K562 (cell line): ENCODE data around the gene RPS27. TPM values are rescaled to one million over a fixed set of nuclear protein-coding genes. Genes with fewer than 3 reads are reported as not detected.
A peak's percentile ranks its signal among the peaks of the same experiment; 100 is the strongest.

Experiments used
- CAMTA2 ChIP-seq: fragments of 250-450 bp; sonication (Bioruptor Pico); conservative IDR thresholded peaks from 2 replicates; pipeline ENCODE4 v1.5.1; 2022
- EZH2 ChIP-seq: IDR thresholded peaks from 2 replicates; pipeline ENCODE4 v1.6.1; 2012; ENCODE audit warnings: low read depth, mild to moderate bottlenecking, inconsistent platforms, low read length, borderline replicate concordance
- MCM3 ChIP-seq: fragments of 450-650 bp; IDR thresholded peaks from 2 replicates; pipeline ENCODE4 v1.6.1; 2016
- RFX1 ChIP-seq: fragments of 450-650 bp; IDR thresholded peaks from 2 replicates; pipeline ENCODE4 v1.6.1; 2016; ENCODE audit warnings: mild to moderate bottlenecking, moderate library complexity
- SMAD1 ChIP-seq: fragments of 150-350 bp; IDR thresholded peaks from 2 replicates; pipeline ENCODE4 v1.6.1; 2014; ENCODE audit warnings: low read length, low read depth; ENCODE audit not compliant: partially characterized antibody
- polyA plus RNA-seq, 8 experiments: library from polyadenylated mRNA; depleted of rRNA in 4 of 8; stranded (reverse) in 5 of 8; unstranded in 3 of 8; fragments of >200 nt; fragmentation: Nextera tagmentation in 2 of 8; fragmentation: Illumina TruSeq in 1 of 8; extraction: Ambion mirVana in 2 of 8; extraction: Trizol in 1 of 8; gene quantifications; 2 replicates each; pipeline versions ENCODE4 v1.2.1 to v1.2.3, GENCODE V29; 2011 to 2014; ENCODE audit warnings: inconsistent platforms in 1 of 8, missing spikeins in 1 of 8
- total RNA-seq, 7 experiments: library from RNA; depleted of rRNA in 6 of 7; stranded (reverse); fragments of >200 nt in 6 of 7; fragmentation: Illumina TruSeq in 2 of 7; extraction: Trizol in 2 of 7; gene quantifications; 2 replicates each; pipeline versions ENCODE4 v1.2.1 to v1.2.3, GENCODE V29; 2011 to 2021; ENCODE audit warnings: low replicate concordance in 1 of 7
- TF ChIP-seq, protein P1 (sequence below): sonication (generic); formaldehyde crosslinking; IDR thresholded peaks from 2 replicates; pipeline ENCODE4 v1.8.0; 2022; ENCODE audit warnings: mild to moderate bottlenecking, missing genetic modification reagents, borderline replicate concordance
- TF ChIP-seq, protein P2 (sequence below), 2 experiments: IDR thresholded peaks in 1 of 2; conservative IDR thresholded peaks in 1 of 2; 2 replicates each; pipeline ENCODE4 v1.6.1; 2016; ENCODE audit warnings: low read depth in 2 of 2, mild to moderate bottlenecking in 1 of 2, missing compliant biosample characterization in 1 of 2, missing genetic modification characterization in 1 of 2, moderate library complexity in 1 of 2
- TF ChIP-seq, protein P3 (sequence below): sonication (generic); formaldehyde crosslinking; IDR thresholded peaks from 2 replicates; pipeline ENCODE4 v1.8.0; 2022; ENCODE audit warnings: mild to moderate bottlenecking, missing genetic modification reagents
- TF ChIP-seq, protein P4 (sequence below): fragments of 250-450 bp; sonication (Bioruptor Pico); IDR thresholded peaks from 2 replicates; pipeline ENCODE4 v1.4.0; 2020; ENCODE audit warnings: mild to moderate bottlenecking, moderate library complexity
- TF ChIP-seq, protein P5 (sequence below): fragments of 450-650 bp; formaldehyde crosslinking; IDR thresholded peaks from 2 replicates; pipeline ENCODE4 v1.4.0; 2020; ENCODE audit warnings: mild to moderate bottlenecking, mixed read lengths

The RPS27 gene
- total and polyA plus RNA-seq, 9 of the 15 experiments (the other 6 are each of a cell fraction or from before 2014, with no cell fraction given), result 2,091 to 9,377 (median 6,706) TPM

DNA sequence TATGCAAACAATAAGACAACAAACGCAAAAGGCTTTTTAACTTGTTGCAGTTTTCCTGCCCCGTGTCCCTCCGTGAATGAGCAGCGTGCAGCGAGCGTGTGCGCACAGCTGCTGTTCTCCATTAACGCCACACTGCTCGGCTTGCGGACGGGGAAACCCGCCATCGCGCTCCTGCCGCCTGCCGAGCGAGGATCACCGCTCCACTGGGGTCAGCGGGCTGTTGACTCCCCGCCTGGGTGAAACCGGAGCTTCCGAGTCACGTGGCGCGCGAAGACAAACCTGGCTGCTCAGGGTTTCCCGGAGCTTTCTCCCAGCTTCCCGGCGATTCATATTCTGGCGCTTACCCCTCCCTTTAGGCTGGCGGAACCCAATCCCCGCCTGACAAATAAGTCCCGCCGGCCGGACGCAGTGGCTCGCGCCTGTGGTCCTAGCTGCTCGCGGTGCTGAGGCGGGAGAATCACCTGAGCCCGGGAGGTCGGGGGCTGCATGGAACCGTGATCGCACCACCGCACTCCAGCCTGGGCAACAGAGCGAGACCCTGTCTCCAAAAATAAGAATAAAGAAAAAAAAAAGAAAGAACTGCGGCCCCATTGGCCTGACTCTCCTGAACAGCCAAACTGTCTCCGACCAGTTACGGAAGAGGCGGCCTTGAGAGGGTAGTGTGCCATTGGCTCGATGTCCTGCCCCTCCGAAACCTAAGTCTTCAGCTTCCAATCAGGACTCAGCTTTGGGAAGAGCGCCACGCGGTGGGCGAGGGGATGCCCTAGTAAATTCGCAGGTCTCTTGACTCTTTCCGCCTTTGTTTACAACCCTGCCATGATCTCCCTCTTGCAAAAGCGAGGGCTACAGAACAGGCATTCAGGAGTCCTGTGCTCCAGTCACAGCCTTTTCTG, 23.2 kb upstream of the RPS27 start, which contains the start of gene CREB3L4 (continued):
- TF ChIP-seq, protein P1, sequence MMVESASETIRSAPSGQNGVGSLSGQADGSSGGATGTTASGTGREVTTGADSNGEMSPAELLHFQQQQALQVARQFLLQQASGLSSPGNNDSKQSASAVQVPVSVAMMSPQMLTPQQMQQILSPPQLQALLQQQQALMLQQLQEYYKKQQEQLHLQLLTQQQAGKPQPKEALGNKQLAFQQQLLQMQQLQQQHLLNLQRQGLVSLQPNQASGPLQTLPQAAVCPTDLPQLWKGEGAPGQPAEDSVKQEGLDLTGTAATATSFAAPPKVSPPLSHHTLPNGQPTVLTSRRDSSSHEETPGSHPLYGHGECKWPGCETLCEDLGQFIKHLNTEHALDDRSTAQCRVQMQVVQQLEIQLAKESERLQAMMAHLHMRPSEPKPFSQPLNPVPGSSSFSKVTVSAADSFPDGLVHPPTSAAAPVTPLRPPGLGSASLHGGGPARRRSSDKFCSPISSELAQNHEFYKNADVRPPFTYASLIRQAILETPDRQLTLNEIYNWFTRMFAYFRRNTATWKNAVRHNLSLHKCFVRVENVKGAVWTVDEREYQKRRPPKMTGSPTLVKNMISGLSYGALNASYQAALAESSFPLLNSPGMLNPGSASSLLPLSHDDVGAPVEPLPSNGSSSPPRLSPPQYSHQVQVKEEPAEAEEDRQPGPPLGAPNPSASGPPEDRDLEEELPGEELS (CRISPR knock-in tag), result peak; percentile 89; the same call in 1 of the 2 replicates
- no peak for TF ChIP-seq CAMTA2 (CRISPR knock-in tag)
- TF ChIP-seq, protein P2, sequence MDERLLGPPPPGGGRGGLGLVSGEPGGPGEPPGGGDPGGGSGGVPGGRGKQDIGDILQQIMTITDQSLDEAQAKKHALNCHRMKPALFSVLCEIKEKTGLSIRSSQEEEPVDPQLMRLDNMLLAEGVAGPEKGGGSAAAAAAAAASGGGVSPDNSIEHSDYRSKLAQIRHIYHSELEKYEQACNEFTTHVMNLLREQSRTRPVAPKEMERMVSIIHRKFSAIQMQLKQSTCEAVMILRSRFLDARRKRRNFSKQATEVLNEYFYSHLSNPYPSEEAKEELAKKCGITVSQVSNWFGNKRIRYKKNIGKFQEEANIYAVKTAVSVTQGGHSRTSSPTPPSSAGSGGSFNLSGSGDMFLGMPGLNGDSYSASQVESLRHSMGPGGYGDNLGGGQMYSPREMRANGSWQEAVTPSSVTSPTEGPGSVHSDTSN (CRISPR knock-in tag; IDR thresholded peaks at IDR 0.05; ENCODE audit: low read depth), result peak; percentile 97
- TF ChIP-seq, protein P2 (tag; conservative IDR thresholded peaks at IDR 0.05; ENCODE audit: low read depth), result peak; percentile 99
- no peak for TF ChIP-seq MCM3
- TF ChIP-seq RFX1, result no peak
- TF ChIP-seq, protein P3, sequence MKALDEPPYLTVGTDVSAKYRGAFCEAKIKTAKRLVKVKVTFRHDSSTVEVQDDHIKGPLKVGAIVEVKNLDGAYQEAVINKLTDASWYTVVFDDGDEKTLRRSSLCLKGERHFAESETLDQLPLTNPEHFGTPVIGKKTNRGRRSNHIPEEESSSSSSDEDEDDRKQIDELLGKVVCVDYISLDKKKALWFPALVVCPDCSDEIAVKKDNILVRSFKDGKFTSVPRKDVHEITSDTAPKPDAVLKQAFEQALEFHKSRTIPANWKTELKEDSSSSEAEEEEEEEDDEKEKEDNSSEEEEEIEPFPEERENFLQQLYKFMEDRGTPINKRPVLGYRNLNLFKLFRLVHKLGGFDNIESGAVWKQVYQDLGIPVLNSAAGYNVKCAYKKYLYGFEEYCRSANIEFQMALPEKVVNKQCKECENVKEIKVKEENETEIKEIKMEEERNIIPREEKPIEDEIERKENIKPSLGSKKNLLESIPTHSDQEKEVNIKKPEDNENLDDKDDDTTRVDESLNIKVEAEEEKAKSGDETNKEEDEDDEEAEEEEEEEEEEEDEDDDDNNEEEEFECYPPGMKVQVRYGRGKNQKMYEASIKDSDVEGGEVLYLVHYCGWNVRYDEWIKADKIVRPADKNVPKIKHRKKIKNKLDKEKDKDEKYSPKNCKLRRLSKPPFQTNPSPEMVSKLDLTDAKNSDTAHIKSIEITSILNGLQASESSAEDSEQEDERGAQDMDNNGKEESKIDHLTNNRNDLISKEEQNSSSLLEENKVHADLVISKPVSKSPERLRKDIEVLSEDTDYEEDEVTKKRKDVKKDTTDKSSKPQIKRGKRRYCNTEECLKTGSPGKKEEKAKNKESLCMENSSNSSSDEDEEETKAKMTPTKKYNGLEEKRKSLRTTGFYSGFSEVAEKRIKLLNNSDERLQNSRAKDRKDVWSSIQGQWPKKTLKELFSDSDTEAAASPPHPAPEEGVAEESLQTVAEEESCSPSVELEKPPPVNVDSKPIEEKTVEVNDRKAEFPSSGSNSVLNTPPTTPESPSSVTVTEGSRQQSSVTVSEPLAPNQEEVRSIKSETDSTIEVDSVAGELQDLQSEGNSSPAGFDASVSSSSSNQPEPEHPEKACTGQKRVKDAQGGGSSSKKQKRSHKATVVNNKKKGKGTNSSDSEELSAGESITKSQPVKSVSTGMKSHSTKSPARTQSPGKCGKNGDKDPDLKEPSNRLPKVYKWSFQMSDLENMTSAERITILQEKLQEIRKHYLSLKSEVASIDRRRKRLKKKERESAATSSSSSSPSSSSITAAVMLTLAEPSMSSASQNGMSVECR (CRISPR knock-in tag), result peak; percentile 15; the same call in 1 of the 2 replicates
- no peak for TF ChIP-seq EZH2
- TF ChIP-seq, protein P4, sequence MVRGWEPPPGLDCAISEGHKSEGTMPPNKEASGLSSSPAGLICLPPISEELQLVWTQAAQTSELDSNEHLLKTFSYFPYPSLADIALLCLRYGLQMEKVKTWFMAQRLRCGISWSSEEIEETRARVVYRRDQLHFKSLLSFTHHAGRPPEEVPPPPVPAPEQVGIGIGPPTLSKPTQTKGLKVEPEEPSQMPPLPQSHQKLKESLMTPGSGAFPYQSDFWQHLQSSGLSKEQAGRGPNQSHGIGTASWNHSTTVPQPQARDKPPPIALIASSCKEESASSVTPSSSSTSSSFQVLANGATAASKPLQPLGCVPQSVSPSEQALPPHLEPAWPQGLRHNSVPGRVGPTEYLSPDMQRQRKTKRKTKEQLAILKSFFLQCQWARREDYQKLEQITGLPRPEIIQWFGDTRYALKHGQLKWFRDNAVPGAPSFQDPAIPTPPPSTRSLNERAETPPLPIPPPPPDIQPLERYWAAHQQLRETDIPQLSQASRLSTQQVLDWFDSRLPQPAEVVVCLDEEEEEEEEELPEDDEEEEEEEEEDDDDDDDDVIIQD, result no peak
- TF ChIP-seq SMAD1, result no peak
- TF ChIP-seq, protein P5, sequence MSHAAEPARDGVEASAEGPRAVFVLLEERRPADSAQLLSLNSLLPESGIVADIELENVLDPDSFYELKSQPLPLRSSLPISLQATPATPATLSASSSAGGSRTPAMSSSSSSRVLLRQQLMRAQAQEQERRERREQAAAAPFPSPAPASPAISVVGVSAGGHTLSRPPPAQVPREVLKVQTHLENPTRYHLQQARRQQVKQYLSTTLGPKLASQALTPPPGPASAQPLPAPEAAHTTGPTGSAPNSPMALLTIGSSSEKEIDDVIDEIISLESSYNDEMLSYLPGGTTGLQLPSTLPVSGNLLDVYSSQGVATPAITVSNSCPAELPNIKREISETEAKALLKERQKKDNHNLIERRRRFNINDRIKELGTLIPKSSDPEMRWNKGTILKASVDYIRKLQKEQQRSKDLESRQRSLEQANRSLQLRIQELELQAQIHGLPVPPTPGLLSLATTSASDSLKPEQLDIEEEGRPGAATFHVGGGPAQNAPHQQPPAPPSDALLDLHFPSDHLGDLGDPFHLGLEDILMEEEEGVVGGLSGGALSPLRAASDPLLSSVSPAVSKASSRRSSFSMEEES, result peak; percentile 92
